ENCODE results near the gene RNF10. TPM values are rescaled to one million over a fixed set of nuclear protein-coding genes. Genes with fewer than 3 reads are reported as not detected.
"Not testable (repeated sequence)": the region's sequence is repeated elsewhere in the genome, so short reads cannot be mapped to it uniquely, and the experiment has no call there.

RNF10 gene
- total RNA-seq, result 100 to 1,000 TPM; 165 to 363 (median 278) TPM
- polyA plus RNA-seq, result 100 to 1,000 TPM; 247 to 490 TPM
- long read RNA-seq, donor 1, transcript RNF10-203 (17 exons, 2,671 nt), result minor isoform, 35 of 581 reads
- long read RNA-seq, donor 1, transcript RNF10-201 (17 exons, 3,825 nt), result major isoform, 388 of 581 reads
- long read RNA-seq, donor 1, partial matches to known transcripts, result 85 of 581 reads
- long read RNA-seq, donor 1, other reads (novel, unspliced or antisense), result 73 of 581 reads
- long read RNA-seq, donor 2, transcript RNF10-203 (17 exons, 2,671 nt), result minor isoform, 202 of 2,282 reads
- long read RNA-seq, donor 2, transcript RNF10-201 (17 exons, 3,825 nt), result major isoform, 1,500 of 2,282 reads
- long read RNA-seq, donor 2, partial matches to known transcripts, result 250 of 2,282 reads
- long read RNA-seq, donor 2, other reads (novel, unspliced or antisense), result 329 of 2,282 reads
- long read RNA-seq, donor 3, transcript RNF10-201 (17 exons, 3,825 nt), result major isoform, 562 of 853 reads
- long read RNA-seq, donor 3, transcript RNF10-203 (17 exons, 2,671 nt), result minor isoform, 61 of 853 reads
- long read RNA-seq, donor 3, partial matches to known transcripts, result 99 of 853 reads
- long read RNA-seq, donor 3, other reads (novel, unspliced or antisense), result 131 of 853 reads

- no peaks in the 10 kb centered on the region for H3K27me3 ChIP-seq
- H3K36me3 ChIP-seq, result peaks cover 0 to 12% (median 0%) of the 10 kb centered on the region in 9 donors
- peak within 1 kb of the TSS; percentile 68 to 99 (median 94) for H3K4me3 ChIP-seq
- H3K4me1 ChIP-seq, result peaks cover 12 to 50% (median 38%) of the 10 kb centered on the region in 12 donors
- no peaks in the 10 kb centered on the region for H3K9me3 ChIP-seq
- DNase-seq (peak; percentile 76 to 88 (median 83)), ATAC-seq (peak; percentile 59 to 83 (median 74))
- no peak for TF ChIP-seq CTCF (IDR thresholded peaks at IDR 0.05)
- TF ChIP-seq POLR2A (IDR thresholded peaks at IDR 0.05), result peak; percentile 97 to 98
- H3K27ac ChIP-seq, result peak within 1 kb of the TSS; percentile 94 to 98 (median 96)
- WGBS, 4 donors, result 0 to 1% (median 1%) methylated on average over 26 to 43 of the region's 43 CpGs
- intact Hi-C loops (cut with DNase I), result loop anchor here in 2 of 10 donors (2.0 to 5.0 kb wide), 2 partner anchors 21 to 37 kb away; partner anchors contain the start of gene DYNLL1 (in 1 of the 2)
Measured at GRCh38 chr12:120534203-120534702, at the start of gene RNF10. RNF10 (plus strand) TSS chr12:120534356; CDS start chr12:120534812, 456 bp downstream.

GRCh38 chr12:120485961-120486881 lies 47.9 kb upstream of the RNF10 start:
- whole genome bisulfite sequencing, 4 donors, result 88 to 93% (median 92%) methylated on average over 7 of the region's 7 CpGs
- H3K4me1 ChIP-seq, result peaks cover 0 to 6% (median 0%) of the 10 kb centered on the region in 12 donors
- no peaks in the 10 kb centered on the region for H3K27me3 ChIP-seq
- no peaks in the 10 kb centered on the region for H3K9me3 ChIP-seq
- ATAC-seq (no peak), DNase-seq (no peak)
- intact Hi-C loops (cut with DNase I), result no loop called here
- H3K4me3 ChIP-seq, result no peak overlapping the region
- no peak overlapping the region for H3K27ac ChIP-seq
- H3K36me3 ChIP-seq, result peaks cover 0 to 10% (median 2%) of the 10 kb centered on the region in 9 donors
- no peak for TF ChIP-seq POLR2A (IDR thresholded peaks at IDR 0.05)
- TF ChIP-seq CTCF (IDR thresholded peaks at IDR 0.05), result no peak

GRCh38 chr12:120487552-120487951 lies 46.6 kb upstream of the RNF10 start:
- H3K36me3 ChIP-seq; H3K4me1 ChIP-seq; H3K27me3 ChIP-seq; H3K9me3 ChIP-seq; H3K27ac ChIP-seq; H3K4me3 ChIP-seq; DNase-seq; intact Hi-C loops (cut with DNase I): not testable (repeated sequence)
- 62 to 81% (median 69%) methylated on average over 7 of the region's 7 CpGs for WGBS, 4 donors
- ATAC-seq, result peak in 1 of 4 donors; percentile 37

GRCh38 chr12:120488057-120488640 lies 46.0 kb upstream of the RNF10 start:
- WGBS, 4 donors, result 72 to 76% (median 74%) methylated on average over 5 of the region's 5 CpGs
- intact Hi-C loops (cut with DNase I), result no loop called here
- Histone ChIP-seq H3K36me3 (peaks cover 0 to 6% (median 0%) of the 10 kb centered on the region in 9 donors), H3K9me3 (no peaks in the 10 kb centered on the region), H3K27me3 (no peaks in the 10 kb centered on the region), H3K4me1 (peaks cover 0 to 6% (median 0%) of the 10 kb centered on the region in 12 donors), H3K4me3 (no peak overlapping the region), H3K27ac (no peak overlapping the region)
- DNase-seq (no peak), ATAC-seq (peak in 1 of 4 donors; percentile 45)
- no peak for TF ChIP-seq POLR2A (IDR thresholded peaks at IDR 0.05)
- TF ChIP-seq CTCF (IDR thresholded peaks at IDR 0.05), result no peak

Data from heart left ventricle (tissue), 16 donors.